B cell (primary cell): Measurements from ENCODE around the gene TYW5. TPM values are rescaled to one million over a fixed set of nuclear protein-coding genes. Genes with fewer than 3 reads are reported as not detected.

Experiments
- ATAC-seq: fragments of 200-7000 bp; cut with Tn5 transposase; one replicate; pipeline ENCODE4 v1.10.0; 2021; ENCODE audit warnings: low read depth, mild to moderate bottlenecking, moderate number of reproducible peaks, moderate library complexity
- CTCF ChIA-PET: fragments of 350-600 bp; sonication (Branson Sonifier 250); formaldehyde crosslinking; loops from one replicate; lab custom pipeline; 2021; ENCODE audit warnings: antibody characterized with exemption, inconsistent platforms; lab: Charles Lee
- POLR2A ChIA-PET: fragments of 350-600 bp; sonication (Branson Sonifier 250); formaldehyde crosslinking; loops from one replicate; lab custom pipeline; 2021; ENCODE audit warnings: antibody characterized with exemption; lab: Charles Lee
- DNase-seq: peaks from one replicate; pipeline ENCODE4 v3.0.0; 2013
- H2AFZ ChIP-seq: 2 replicates; pipeline ENCODE4 v1.6.1; 2012; ENCODE audit warnings: mild to moderate bottlenecking, low read depth, low read length; ENCODE audit not compliant: insufficient read depth, poor library complexity, severe bottlenecking
- H3K27ac ChIP-seq, 2 donors: 1 replicate in 1 of 2; 2 replicates in 1 of 2; pipeline ENCODE4 v1.5.1; 2012 to 2013; ENCODE audit warnings: low read length in 2 of 2, mild to moderate bottlenecking in 2 of 2, moderate library complexity in 1 of 2
- H3K27me3 ChIP-seq, 4 experiments: fragments of 200-600 bp in 1 of 4; sonication (generic) in 1 of 4; replicated peaks in 1 of 4; 1 replicate in 2 of 4; 2 replicates in 2 of 4; pipeline versions ENCODE4 v1.6.1 to v1.7.0; 2013 to 2016; ENCODE audit warnings: low read length in 3 of 4, mild to moderate bottlenecking in 2 of 4, mixed read lengths in 1 of 4, moderate library complexity in 1 of 4; ENCODE audit not compliant: insufficient read depth in 4 of 4, control insufficient read depth in 3 of 4; ENCODE audit errors: control extremely low read depth in 1 of 4
- H3K36me3 ChIP-seq, 2 experiments: replicated peaks in 1 of 2; 1 replicate in 1 of 2; 2 replicates in 1 of 2; pipeline versions ENCODE4 v1.6.1 to v1.7.1; 2013; ENCODE audit warnings: low read length in 1 of 2; ENCODE audit not compliant: insufficient read depth in 2 of 2, control insufficient read depth in 1 of 2; ENCODE audit errors: control extremely low read depth in 1 of 2, extremely low read depth in 1 of 2
- H3K4me1 ChIP-seq, 2 donors: fragments of 200-600 bp in 1 of 2; sonication (generic) in 1 of 2; 1 replicate in 1 of 2; 2 replicates in 1 of 2; pipeline versions ENCODE4 v1.5.1 to v1.6.1; 2013 to 2017; ENCODE audit warnings: low read length in 2 of 2; ENCODE audit not compliant: control insufficient read depth in 2 of 2, insufficient read depth in 2 of 2
- H3K4me2 ChIP-seq: replicated peaks from 2 replicates; pipeline ENCODE3; 2012; ENCODE audit warnings: mild to moderate bottlenecking, low read depth, low read length; ENCODE audit not compliant: poor library complexity, severe bottlenecking
- H3K4me3 ChIP-seq, 5 experiments: fragments of 200-600 bp in 1 of 5; sonication (generic) in 1 of 5; 1 replicate in 3 of 5; 2 replicates in 2 of 5; pipeline versions ENCODE4 v1.5.1 to v1.7.0; 2011 to 2016; ENCODE audit warnings: low read length in 4 of 5, mild to moderate bottlenecking in 4 of 5, low read depth in 2 of 5, control low read depth in 1 of 5, moderate library complexity in 1 of 5; ENCODE audit not compliant: insufficient read depth in 1 of 5; ENCODE audit errors: control extremely low read depth in 1 of 5, extremely low read depth in 1 of 5
- H3K79me2 ChIP-seq: fragments of 200-600 bp; sonication (generic); one replicate; pipeline ENCODE4 v1.6.0; 2016; ENCODE audit warnings: low read length; ENCODE audit not compliant: control insufficient read depth, insufficient read depth
- H3K9ac ChIP-seq: fragments of 200-600 bp; sonication (generic); 2 replicates; pipeline ENCODE4 v1.6.1; 2017; ENCODE audit warnings: mild to moderate bottlenecking, low read length, moderate library complexity
- H3K9me3 ChIP-seq, 3 donors: one replicate each; pipeline versions ENCODE4 v1.6.1 to v1.7.1; 2013; ENCODE audit warnings: low read length in 2 of 3; ENCODE audit not compliant: control insufficient read depth in 2 of 3, insufficient read depth in 1 of 3; ENCODE audit errors: control extremely low read depth in 1 of 3
- H4K20me1 ChIP-seq: 2 replicates; pipeline ENCODE4 v1.6.0; 2012; ENCODE audit warnings: mild to moderate bottlenecking, low read length; ENCODE audit not compliant: insufficient read depth, control insufficient read depth, poor library complexity, severe bottlenecking
- H3K27ac Mint-ChIP-seq: one replicate; pipeline ENCODE4 v1.8.0; 2021; ENCODE audit warnings: mixed read lengths
- H3K27me3 Mint-ChIP-seq: one replicate; pipeline ENCODE4 v1.8.0; 2021; ENCODE audit warnings: mixed read lengths
- H3K4me1 Mint-ChIP-seq: one replicate; pipeline ENCODE4 v1.8.0; 2021; ENCODE audit warnings: mixed read lengths
- H3K4me3 Mint-ChIP-seq: one replicate; pipeline ENCODE4 v1.8.0; 2021; ENCODE audit warnings: mixed read lengths
- H3K9me3 Mint-ChIP-seq: one replicate; pipeline ENCODE4 v1.8.0; 2022; ENCODE audit warnings: mixed read lengths; ENCODE audit not compliant: insufficient read depth
- EZH2 ChIP-seq: IDR thresholded peaks from 2 replicates; pipeline ENCODE4 v1.6.1; 2012; ENCODE audit warnings: borderline replicate concordance, low read depth, mild to moderate bottlenecking, moderate library complexity, low read length; ENCODE audit not compliant: insufficient read depth, poor library complexity, severe bottlenecking
- WGBS: methylation state at CpG from one replicate; pipeline ENCODE4 v1.1.5; 2013; ENCODE audit warnings: missing lambda C conversion rate; ENCODE audit not compliant: insufficient coverage; 5-methylcytosine and 5-hydroxymethylcytosine counted together
- intact Hi-C: fragments of 100-400 bp; cut with micrococcal nuclease; formaldehyde crosslinking; loops from one replicate; pipeline ENCODE4 v1.10.0; 2022
- polyA plus RNA-seq: library from polyadenylated mRNA; depleted of rRNA; stranded (reverse); fragments of >200 nt; gene quantifications from 2 replicates; pipeline ENCODE4 v1.2.3, GENCODE V29; 2012
- total RNA-seq, 2 donors: library from RNA; stranded (reverse); fragments of 120-200 nt in 1 of 2; gene quantifications; 1 replicate in 1 of 2; 2 replicates in 1 of 2; pipeline versions ENCODE4 v1.2.3 to v1.2.4, GENCODE V29; 2013 to 2022
- TF ChIP-seq, protein P1 (sequence below): fragments of 200-600 bp; IDR thresholded peaks from one replicate; pipeline ENCODE4 v1.8.0; 2022; ENCODE audit warnings: antibody characterized with exemption, mild to moderate bottlenecking

The TYW5 gene
- total and polyA plus RNA-seq, 2 donors (not counting 1 experiment from before 2014, with no cell fraction given) = 4.5 to 15.0 TPM

DNA sequence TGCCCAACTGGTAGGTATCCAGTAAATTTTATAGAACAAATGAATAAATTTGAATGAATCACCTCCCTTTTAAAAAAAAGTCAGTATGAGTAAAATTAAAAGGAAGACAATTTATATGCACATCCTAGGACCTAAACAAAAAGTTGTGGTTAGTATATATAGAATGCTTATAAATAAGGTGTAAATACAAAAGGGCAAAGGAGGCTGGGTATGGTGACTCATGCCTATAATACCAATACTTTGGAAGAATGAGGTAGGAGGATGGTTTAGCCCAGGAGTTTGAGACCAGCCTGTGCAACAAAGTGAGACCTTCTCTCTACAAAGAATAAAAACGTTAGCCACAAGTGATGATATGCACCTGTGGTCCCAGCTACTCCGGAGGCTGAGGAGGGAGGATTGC, 31.4 kb downstream of the TYW5 start:
- no peaks in the 10 kb centered on the region for H3K9me3 Mint-ChIP-seq
- DNase-seq (no peak), ATAC-seq (no peak)
- Histone ChIP-seq H3K36me3 (peaks cover 4 to 12% of the 10 kb centered on the region in 2 experiments), H3K4me2 (no peak overlapping the region), H3K4me3 (no peak overlapping the region), H3K9ac (no peak overlapping the region), H2AFZ (no peak overlapping the region), H3K79me2 (peaks cover 24% of the 10 kb centered on the region), H3K9me3 (no peaks in the 10 kb centered on the region), H4K20me1 (peaks cover 9% of the 10 kb centered on the region), H3K27me3 (no peaks in the 10 kb centered on the region), H3K27ac (no peak overlapping the region), H3K4me1 (no peaks in the 10 kb centered on the region)
- peaks cover 4% of the 10 kb centered on the region for H3K4me1 Mint-ChIP-seq
- intact Hi-C loops = no loop called here
- TF ChIP-seq, protein P1, sequence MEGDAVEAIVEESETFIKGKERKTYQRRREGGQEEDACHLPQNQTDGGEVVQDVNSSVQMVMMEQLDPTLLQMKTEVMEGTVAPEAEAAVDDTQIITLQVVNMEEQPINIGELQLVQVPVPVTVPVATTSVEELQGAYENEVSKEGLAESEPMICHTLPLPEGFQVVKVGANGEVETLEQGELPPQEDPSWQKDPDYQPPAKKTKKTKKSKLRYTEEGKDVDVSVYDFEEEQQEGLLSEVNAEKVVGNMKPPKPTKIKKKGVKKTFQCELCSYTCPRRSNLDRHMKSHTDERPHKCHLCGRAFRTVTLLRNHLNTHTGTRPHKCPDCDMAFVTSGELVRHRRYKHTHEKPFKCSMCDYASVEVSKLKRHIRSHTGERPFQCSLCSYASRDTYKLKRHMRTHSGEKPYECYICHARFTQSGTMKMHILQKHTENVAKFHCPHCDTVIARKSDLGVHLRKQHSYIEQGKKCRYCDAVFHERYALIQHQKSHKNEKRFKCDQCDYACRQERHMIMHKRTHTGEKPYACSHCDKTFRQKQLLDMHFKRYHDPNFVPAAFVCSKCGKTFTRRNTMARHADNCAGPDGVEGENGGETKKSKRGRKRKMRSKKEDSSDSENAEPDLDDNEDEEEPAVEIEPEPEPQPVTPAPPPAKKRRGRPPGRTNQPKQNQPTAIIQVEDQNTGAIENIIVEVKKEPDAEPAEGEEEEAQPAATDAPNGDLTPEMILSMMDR = no peak
- no peak for TF ChIP-seq EZH2
- POLR2A ChIA-PET = no interaction called here
- H3K27ac Mint-ChIP-seq = no peak overlapping the region
- WGBS = 100% methylated on average over 1 of the region's 2 CpGs
- CTCF ChIA-PET = no interaction called here
- H3K4me3 Mint-ChIP-seq = no peak overlapping the region
- no peaks in the 10 kb centered on the region for H3K27me3 Mint-ChIP-seq

DNA sequence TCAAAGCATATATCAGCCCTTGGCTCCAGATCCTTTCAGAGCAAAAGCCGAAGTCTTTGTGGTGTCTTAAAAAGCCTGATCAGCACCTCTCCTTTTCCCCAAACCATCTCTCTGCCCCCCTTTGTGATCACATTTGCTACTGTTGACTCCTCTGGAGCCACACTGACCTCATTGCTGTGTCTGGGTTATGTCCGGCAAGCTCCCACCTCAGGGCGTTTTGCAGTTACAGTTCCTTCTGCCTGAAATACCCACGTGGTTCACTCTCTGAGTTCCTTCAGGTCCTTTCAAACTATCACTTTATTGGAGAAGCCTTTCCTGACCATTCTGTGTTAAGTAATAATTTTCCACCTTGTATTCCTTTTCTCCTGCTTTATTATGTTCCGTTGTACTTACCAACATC, 32.4 kb downstream of the TYW5 start:
- peaks cover 3 to 12% of the 10 kb centered on the region in 2 experiments for H3K36me3 ChIP-seq
- no peak for TF ChIP-seq EZH2
- TF ChIP-seq, protein P1 = no peak
- CTCF ChIA-PET = no interaction called here
- peaks cover 32% of the 10 kb centered on the region for H3K79me2 ChIP-seq
- ATAC-seq (no peak), DNase-seq (no peak)
- Mint-ChIP-seq H3K4me3 (no peak overlapping the region), H3K27me3 (no peaks in the 10 kb centered on the region), H3K4me1 (peaks cover 4% of the 10 kb centered on the region), H3K27ac (no peak overlapping the region), H3K9me3 (no peaks in the 10 kb centered on the region)
- no peaks in the 10 kb centered on the region for H3K27me3 ChIP-seq
- peaks cover 9% of the 10 kb centered on the region for H4K20me1 ChIP-seq
- no peak overlapping the region for H3K27ac ChIP-seq
- H3K9me3 ChIP-seq = no peaks in the 10 kb centered on the region
- no peak overlapping the region for H3K4me3 ChIP-seq
- no peak overlapping the region for H2AFZ ChIP-seq
- POLR2A ChIA-PET = no interaction called here
- no peak overlapping the region for H3K9ac ChIP-seq
- no peaks in the 10 kb centered on the region for H3K4me1 ChIP-seq
- H3K4me2 ChIP-seq = no peak overlapping the region
- intact Hi-C loops = no loop called here
- WGBS = 100% methylated on average over 1 of the region's 5 CpGs
